GM21717 (cell line): ENCODE results near the gene CYP20A1.
A peak's percentile ranks its signal among the peaks of the same experiment; 100 is the strongest.
"Not testable (repeated sequence)": the region's sequence is repeated elsewhere in the genome, so short reads cannot be mapped to it uniquely, and the experiment has no call there.

Source experiments
- ATAC-seq: cut with Tn5 transposase; IDR thresholded peaks from one replicate; pipeline ENCODE4 v1.9.1; 2021; ENCODE audit warnings: mild to moderate bottlenecking, moderate library complexity; ENCODE audit not compliant: unreplicated experiment

CYP20A1 gene

GRCh38 chr2:203280428-203281064, 41.7 kb downstream of the CYP20A1 start:
- ATAC-seq: no peak

DNA sequence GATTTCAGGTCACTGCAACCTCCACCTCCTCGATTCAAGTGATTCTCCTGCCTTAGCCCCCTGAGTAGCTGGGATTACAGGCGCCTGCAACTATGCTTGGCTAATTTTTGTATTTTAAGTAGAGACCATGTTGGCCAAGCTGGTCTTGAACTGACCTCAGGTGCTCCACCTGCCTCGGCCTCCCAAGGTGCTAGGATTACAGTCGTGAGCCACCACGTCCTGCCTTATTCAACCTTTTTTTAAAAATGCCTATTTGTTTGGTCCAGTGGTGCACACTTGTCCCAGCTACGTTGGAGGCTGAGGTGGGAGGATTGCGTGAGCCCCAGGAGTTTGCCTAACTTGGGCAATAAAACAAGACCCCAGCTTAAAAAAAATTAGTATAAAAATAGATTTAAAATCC, 43.3 kb downstream of the CYP20A1 start:
- ATAC-seq: no peak

- no peak for ATAC-seq
These were observed 47.7 kb downstream of the CYP20A1 start for GRCh38 chr2:203286532-203286931.

- no peak for ATAC-seq
These were observed 62.8 kb downstream of the CYP20A1 start for GRCh38 chr2:203301667-203302066.

- not testable (repeated sequence) for ATAC-seq
These were observed 63.8 kb downstream of the CYP20A1 start for GRCh38 chr2:203302586-203302985.

DNA sequence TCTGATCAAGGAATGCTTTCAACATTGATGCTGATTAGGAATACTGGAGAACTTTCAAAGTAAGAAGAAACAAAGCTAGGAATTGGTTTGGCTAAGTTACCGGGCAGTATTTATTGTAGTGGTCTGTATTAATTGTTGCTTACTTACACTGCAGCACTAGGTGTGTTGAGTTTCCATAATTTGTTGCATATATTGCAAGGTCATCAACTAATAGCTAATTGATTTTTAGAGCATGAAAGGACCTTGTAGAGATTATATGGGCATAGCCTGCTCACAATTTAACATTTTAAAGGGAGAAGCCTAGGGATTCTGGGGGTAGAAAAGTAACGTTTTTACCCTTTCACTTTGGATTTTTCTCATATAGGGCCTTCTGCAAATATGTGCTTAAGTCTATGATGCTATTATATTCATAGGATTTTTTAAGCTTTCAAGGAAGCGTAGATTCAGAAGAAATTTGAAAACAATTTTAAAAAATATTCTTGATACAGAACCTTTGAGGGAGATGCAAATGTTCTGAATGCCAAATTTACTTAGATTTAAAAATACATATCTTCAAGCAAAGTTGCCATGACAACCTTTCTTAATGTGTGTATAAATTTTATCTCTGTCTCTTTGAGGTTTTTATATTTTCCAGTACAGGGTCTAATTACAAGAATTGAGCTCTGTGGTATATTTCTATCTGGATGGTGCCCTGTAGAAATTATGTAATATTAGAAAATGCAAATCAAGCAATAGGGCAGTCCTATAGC, 72.0 kb downstream of the CYP20A1 start:
- ATAC-seq: no peak

- no peak for ATAC-seq
These were observed 87.5 kb downstream of the CYP20A1 start for GRCh38 chr2:203326356-203326755.

GRCh38 chr2:203327582-203327900, 88.7 kb downstream of the CYP20A1 start:
- peak; percentile 8 for ATAC-seq

DNA sequence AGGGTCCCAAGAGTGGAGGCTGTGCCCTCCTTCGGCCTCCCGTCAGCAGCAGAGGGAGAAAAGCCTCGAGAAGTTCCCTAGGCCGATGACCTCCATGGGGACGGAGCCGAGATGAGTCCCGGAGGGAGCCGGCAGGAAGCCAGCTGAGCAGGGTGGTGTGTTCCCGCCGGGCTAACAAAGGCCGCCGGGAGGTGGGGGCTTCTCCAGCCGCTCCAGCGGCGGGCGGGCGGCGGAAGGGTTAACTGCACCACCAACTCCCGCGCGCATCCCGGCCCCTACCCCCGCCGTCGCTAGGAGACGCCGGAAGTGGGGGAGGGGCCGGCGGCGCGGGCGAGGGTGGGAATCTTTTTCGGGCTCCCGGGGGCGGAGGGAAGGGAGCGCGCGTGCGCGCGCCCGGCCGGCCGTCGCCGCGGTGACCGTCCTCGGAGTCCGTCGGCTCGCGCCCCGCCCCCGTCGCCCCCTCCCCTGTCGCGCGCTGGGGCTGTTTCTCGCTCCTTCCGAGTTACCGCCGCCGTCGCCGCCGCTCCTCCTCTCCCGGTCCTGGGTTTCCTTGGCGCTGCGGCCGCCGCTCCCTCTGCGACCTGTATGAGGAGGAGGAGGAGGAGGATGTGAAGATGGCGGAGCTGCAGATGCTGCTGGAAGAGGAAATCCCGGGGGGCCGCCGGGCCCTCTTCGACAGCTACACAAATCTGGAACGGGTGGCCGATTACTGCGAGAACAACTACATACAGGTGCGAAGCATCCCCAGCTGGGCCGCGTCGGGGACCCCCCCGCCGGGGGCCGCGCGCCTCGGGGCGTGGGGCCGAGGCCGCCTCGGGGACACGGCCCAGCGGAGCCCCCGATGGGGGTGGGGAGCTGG, 89.3 kb downstream of the CYP20A1 start, which contains the start of gene ABI2:
TSS of gene ABI2 (plus strand) at position 494 of the 859 bp plus-strand sequence. CDS start at position 615, 121 bp downstream.
- peak; percentile 69 for ATAC-seq

- ATAC-seq: peak; percentile 56
These were observed 90.1 kb downstream of the CYP20A1 start for GRCh38 chr2:203328760-203329540.

- ATAC-seq: no peak
These were observed 91.6 kb downstream of the CYP20A1 start for GRCh38 chr2:203330434-203330833.

GRCh38 chr2:203338322-203338721, 99.5 kb downstream of the CYP20A1 start:
- ATAC-seq: no peak

DNA sequence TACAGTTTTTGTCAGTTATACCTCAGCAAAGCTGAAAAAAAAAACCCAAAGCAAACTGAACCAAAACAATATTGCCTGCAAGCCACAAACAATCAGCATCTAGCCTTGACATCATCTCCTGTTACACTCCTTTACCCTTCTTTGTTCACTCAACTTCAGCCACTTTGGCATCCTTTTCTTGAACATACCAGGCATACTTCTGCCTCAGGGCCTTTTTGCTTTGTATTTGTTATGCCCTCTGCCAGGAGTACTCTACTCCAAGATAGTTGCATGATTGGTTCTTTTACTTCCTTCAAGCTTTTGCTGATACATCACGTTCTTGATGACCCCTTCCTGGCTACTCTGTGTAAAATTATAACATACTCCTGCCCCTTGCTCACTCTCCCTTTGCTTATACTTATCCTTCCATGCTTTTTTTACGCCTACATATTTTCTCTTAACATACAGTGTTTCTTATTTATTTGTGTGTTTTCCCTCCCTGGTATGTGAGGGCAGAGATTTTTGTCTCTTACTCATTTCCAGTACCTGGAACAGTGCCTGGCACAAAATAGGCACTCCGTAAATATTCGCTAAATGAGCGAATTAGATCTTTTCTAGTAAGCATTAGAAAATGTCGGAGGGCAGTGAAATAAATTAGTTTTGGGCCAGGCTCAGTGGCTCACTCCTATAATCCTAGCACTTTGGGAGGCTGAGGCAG, 102.1 kb downstream of the CYP20A1 start:
- ATAC-seq: no peak

DNA sequence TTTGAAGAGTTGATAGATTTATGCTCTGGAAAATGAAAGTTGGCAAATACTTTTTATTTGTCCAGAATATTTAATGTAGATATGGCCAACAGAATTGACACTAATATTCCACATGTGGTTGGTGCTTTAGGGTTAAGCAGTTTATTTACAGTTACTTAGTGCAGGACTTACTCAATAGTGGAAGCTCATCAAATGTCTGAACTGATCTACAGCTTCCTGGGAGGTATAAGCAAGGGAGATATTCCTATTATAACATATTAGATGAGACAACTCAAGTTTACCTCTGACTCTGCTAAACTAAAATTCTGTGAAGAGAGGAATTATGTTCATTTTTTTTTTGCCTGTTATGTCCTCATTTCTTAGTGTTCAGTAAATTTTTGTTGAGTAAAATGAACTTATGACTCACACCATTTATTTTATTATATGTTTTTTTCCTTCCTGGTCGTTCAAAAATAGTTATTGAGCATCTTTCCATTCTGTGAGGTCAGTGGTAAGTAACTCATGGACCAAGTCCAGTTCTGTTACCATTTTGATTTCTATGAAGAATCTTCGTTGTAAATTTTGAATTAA, 103.0 kb downstream of the CYP20A1 start:
- ATAC-seq: no peak

- ATAC-seq: not testable (repeated sequence)
These were observed 103.6 kb downstream of the CYP20A1 start for GRCh38 chr2:203342374-203342773.

- no peak for ATAC-seq
These were observed 105.8 kb downstream of the CYP20A1 start for GRCh38 chr2:203344667-203345066.

GRCh38 chr2:203346612-203347011, 107.8 kb downstream of the CYP20A1 start:
- no peak for ATAC-seq

DNA sequence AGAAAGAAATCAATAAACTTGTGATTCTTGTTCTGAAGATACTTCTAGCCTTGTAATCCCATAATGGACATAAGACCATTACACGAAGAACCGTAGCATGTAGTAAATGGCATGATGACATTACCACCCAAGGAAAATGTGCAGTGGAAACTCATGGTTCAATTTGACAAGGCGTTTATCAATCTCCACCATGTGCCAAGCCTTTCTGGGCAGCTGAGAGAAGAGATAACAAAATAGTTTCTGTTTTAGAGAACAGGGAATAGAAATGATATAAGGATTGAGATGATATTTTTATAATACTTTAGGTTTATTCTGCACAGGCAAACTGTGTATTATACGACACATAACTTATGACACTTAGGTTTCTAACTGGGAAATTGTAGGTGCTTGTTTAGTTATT, 108.6 kb downstream of the CYP20A1 start:
- ATAC-seq: no peak

GRCh38 chr2:203352604-203353255, 113.9 kb downstream of the CYP20A1 start:
- no peak for ATAC-seq
